HCT116 (cell line): ENCODE measurements around the gene ASGR1. TPM values are rescaled to one million over a fixed set of nuclear protein-coding genes. Genes with fewer than 3 reads are reported as not detected.

Experiments
- ATAC-seq: fragments of 200-7000 bp; cut with Tn5 transposase; 2 replicates; pipeline ENCODE4 v1.9.1; 2020; ENCODE audit warnings: mild to moderate bottlenecking, moderate library complexity
- BruUV-seq: library from RNA; stranded (reverse); fragments of 400-500 nt; replicated peaks from 2 replicates; lab custom pipeline; 2021; lab: Mats Ljungman, UMichigan
- CTCF ChIA-PET: fragments of 300-600 bp; sonication (Branson Sonifier 250); formaldehyde crosslinking; loops from one replicate; lab custom pipeline; 2021; ENCODE audit warnings: antibody characterized with exemption; lab: Charles Lee
- POLR2A ChIA-PET: fragments of 300-600, 350-600 bp; sonication (Branson Sonifier 250); formaldehyde crosslinking; loops from one replicate; lab custom pipeline; 2021; ENCODE audit warnings: antibody characterized with exemption; lab: Charles Lee
- RAD21 ChIA-PET, 2 experiments: fragments of 300-600 bp; sonication (Branson Sonifier 250); formaldehyde crosslinking; loops; one replicate each; lab custom pipeline; 2023; ENCODE audit warnings: low total read pairs in 2 of 2; ENCODE audit not compliant: uncharacterized antibody in 2 of 2, unreplicated experiment in 2 of 2, low non-redundant PET in 1 of 2; lab: Charles Lee
- DNase-seq: peaks from one replicate; pipeline ENCODE4 v3.0.0-alpha.2; 2010; ENCODE audit warnings: low read depth, low spot score
- H2AFZ ChIP-seq: fragments of 200-600 bp; shearing (Covaris generic), sonication (generic); 2 replicates; pipeline ENCODE4 v1.6.1; 2017; ENCODE audit warnings: low read depth, mixed run types, mixed read lengths, antibody characterized with exemption, low read length; ENCODE audit not compliant: poor library complexity, severe bottlenecking
- H3K27ac ChIP-seq: 2 replicates; pipeline ENCODE4 v1.5.1; 2012; ENCODE audit warnings: low read depth, low read length
- H3K27me3 ChIP-seq: fragments of 200-600 bp; sonication (generic); 2 replicates; pipeline ENCODE4 v1.6.1; 2016; ENCODE audit warnings: mixed run types, low read length, mixed read lengths; ENCODE audit not compliant: insufficient read depth
- H3K36me3 ChIP-seq, 2 experiments: fragments of 200-500 bp in 1 of 2; fragments of 200-600 bp in 1 of 2; sonication (Bioruptor generic) in 1 of 2; sonication (generic) in 1 of 2; 2 replicates each; pipeline versions ENCODE4 v1.5.1 to v1.6.1; 2014 to 2016; ENCODE audit warnings: low read length in 2 of 2, inconsistent platforms in 1 of 2, mixed read lengths in 1 of 2, mixed run types in 1 of 2; ENCODE audit not compliant: insufficient read depth in 2 of 2, control insufficient read depth in 1 of 2
- H3K4me1 ChIP-seq, 2 experiments: fragments of 200-600 bp in 1 of 2; sonication (generic) in 1 of 2; 2 replicates each; pipeline versions ENCODE4 v1.5.1 to v1.6.1; 2012 to 2017; ENCODE audit warnings: low read length in 2 of 2, inconsistent platforms in 1 of 2, mild to moderate bottlenecking in 1 of 2, mixed read lengths in 1 of 2, mixed run types in 1 of 2, moderate library complexity in 1 of 2; ENCODE audit not compliant: insufficient read depth in 2 of 2, control insufficient read depth in 1 of 2
- H3K4me2 ChIP-seq: fragments of 200-600 bp; sonication (generic); 2 replicates; pipeline ENCODE4 v1.6.1; 2017; ENCODE audit warnings: mixed run types, low read length, mixed read lengths
- H3K4me3 ChIP-seq, 2 experiments: fragments of 200-600 bp in 1 of 2; sonication (generic) in 1 of 2; replicated peaks in 1 of 2; 2 replicates each; pipeline ENCODE4 v1.5.1; 2011 to 2016; ENCODE audit warnings: low read length in 2 of 2, control low read depth in 1 of 2, low read depth in 1 of 2, mild to moderate bottlenecking in 1 of 2, mixed read lengths in 1 of 2, mixed run types in 1 of 2
- H3K79me2 ChIP-seq: fragments of 200-600 bp; sonication (generic); 2 replicates; pipeline ENCODE4 v1.6.1; 2017; ENCODE audit warnings: mild to moderate bottlenecking, mixed run types, low read length, moderate library complexity, mixed read lengths; ENCODE audit not compliant: insufficient read depth
- H3K9ac ChIP-seq: fragments of 200-600 bp; sonication (generic); 2 replicates; pipeline ENCODE4 v1.6.1; 2016; ENCODE audit warnings: low read length, mixed read lengths
- H3K9me2 ChIP-seq: fragments of 200-600 bp; sonication (generic), shearing (Covaris generic); 2 replicates; pipeline ENCODE4 v1.6.1; 2017; ENCODE audit warnings: mixed run types, mild to moderate bottlenecking, moderate library complexity; ENCODE audit not compliant: insufficient read depth
- H3K9me3 ChIP-seq, 2 experiments: fragments of 200-500 bp in 1 of 2; fragments of 200-600 bp in 1 of 2; sonication (Bioruptor generic) in 1 of 2; sonication (generic) in 1 of 2; 2 replicates each; pipeline ENCODE4 v1.6.1; 2014 to 2017; ENCODE audit warnings: low read length in 2 of 2, mixed read lengths in 2 of 2, inconsistent platforms in 1 of 2, low read depth in 1 of 2, mild to moderate bottlenecking in 1 of 2, mixed run types in 1 of 2, moderate library complexity in 1 of 2; ENCODE audit not compliant: control insufficient read depth in 1 of 2, insufficient read depth in 1 of 2
- H4K20me1 ChIP-seq: fragments of 200-600 bp; sonication (generic), shearing (Covaris generic); 2 replicates; pipeline ENCODE4 v1.6.1; 2017; ENCODE audit warnings: mixed run types, mild to moderate bottlenecking, moderate library complexity; ENCODE audit not compliant: insufficient read depth
- CBX3 ChIP-seq: IDR thresholded peaks from 2 replicates; pipeline ENCODE4 v1.6.1; 2012; ENCODE audit warnings: low read depth
- CEBPB ChIP-seq: IDR thresholded peaks from 2 replicates; pipeline ENCODE4 v1.6.1; 2012; ENCODE audit warnings: low read depth
- ELF1 ChIP-seq: IDR thresholded peaks from 2 replicates; pipeline ENCODE4 v1.6.1; 2012; ENCODE audit warnings: low read depth, borderline replicate concordance
- EZH2 ChIP-seq: fragments of 200-600 bp; sonication (generic); IDR thresholded peaks from 2 replicates; pipeline ENCODE4 v1.6.1; 2017; ENCODE audit warnings: antibody characterized with exemption, mixed run types
- EZH2phosphoT487 ChIP-seq: fragments of 200-600 bp; IDR thresholded peaks from 2 replicates; pipeline ENCODE4 v1.6.1; 2018; ENCODE audit warnings: antibody characterized with exemption, borderline replicate concordance
- JUND ChIP-seq: IDR thresholded peaks from 2 replicates; pipeline ENCODE4 v1.6.1; 2012
- POLR2A ChIP-seq: IDR thresholded peaks from 2 replicates; pipeline ENCODE4 v1.7.0; 2011; ENCODE audit warnings: borderline replicate concordance; ENCODE audit not compliant: insufficient read depth, insufficient read length; ENCODE audit errors: extremely low read depth
- RAD21 ChIP-seq: IDR thresholded peaks from 2 replicates; pipeline ENCODE4 v1.6.1; 2012; ENCODE audit warnings: low read depth, mild to moderate bottlenecking
- SP1 ChIP-seq: IDR thresholded peaks from 2 replicates; pipeline ENCODE4 v1.6.1; 2012; ENCODE audit warnings: low read depth
- SRF ChIP-seq: IDR thresholded peaks from 2 replicates; pipeline ENCODE4 v1.6.1; 2012; ENCODE audit warnings: low read depth
- TCF7L2 ChIP-seq: IDR thresholded peaks from 2 replicates; pipeline ENCODE4 v1.7.0; 2011; ENCODE audit warnings: borderline replicate concordance, inconsistent platforms; ENCODE audit not compliant: insufficient read depth, insufficient read length; ENCODE audit errors: extremely low read depth
- YY1 ChIP-seq: IDR thresholded peaks from 2 replicates; pipeline ENCODE4 v1.6.1; 2011; ENCODE audit warnings: low read length, low read depth, moderate library complexity, mild to moderate bottlenecking; ENCODE audit not compliant: insufficient replicate concordance; ENCODE audit errors: extremely low read depth
- ZFX ChIP-seq: fragments of 450-650 bp; IDR thresholded peaks from 2 replicates; pipeline ENCODE4 v1.6.1; 2017
- intact Hi-C: fragments of 100-400 bp; cut with micrococcal nuclease; formaldehyde crosslinking; loops from 2 replicates; pipeline ENCODE4 v1.10.0; 2022
- total RNA-seq: library from RNA; stranded (reverse); gene quantifications from one replicate; pipeline ENCODE4 v1.2.1, GENCODE V29; 2021; ENCODE audit not compliant: unreplicated experiment

ASGR1 gene
- total RNA-seq, 1 experiment from 2014 or later, result 1.2 TPM

DNA sequence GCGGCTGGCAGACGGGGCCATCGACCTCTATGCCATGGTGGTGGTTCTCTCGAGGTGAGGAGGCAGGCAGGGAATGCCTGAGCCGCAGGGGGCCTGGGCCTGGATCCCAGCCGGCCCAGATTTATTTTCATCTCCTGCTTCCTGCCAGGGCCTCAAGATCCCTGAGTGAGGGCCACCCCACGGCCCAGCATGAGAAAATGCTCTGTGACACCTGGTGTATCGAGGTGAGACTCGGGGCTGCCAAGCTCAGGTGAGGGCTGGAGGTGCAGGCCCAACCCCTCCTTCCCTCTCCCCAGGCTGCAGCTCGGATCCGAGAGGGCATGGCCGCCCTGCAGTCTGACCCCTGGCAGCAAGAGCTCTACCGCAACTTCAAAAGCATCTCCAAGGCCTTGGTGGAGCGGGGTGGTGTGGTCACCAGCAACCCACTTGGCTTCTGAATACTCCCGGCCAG is 45.5 kb upstream of the ASGR1 start:
- H2AFZ ChIP-seq, result no peak overlapping the region
- no peak overlapping the region for H3K4me2 ChIP-seq
- BruUV-seq, result no TSS peak
- no peaks in the 10 kb centered on the region for H3K9me3 ChIP-seq
- POLR2A ChIA-PET, result no interaction called here
- no peak overlapping the region for H3K4me3 ChIP-seq
- 0 out of 2 replicates have a peak overlapping the region, but pooled peaks have one; percentile 32 for H3K27ac ChIP-seq
- DNase-seq, result no peak
- RAD21 ChIA-PET, result interaction anchor here in 1 of 2 experiments (0.6 kb wide), 1 partner anchor 13 kb away, joined by 4 read pairs; no protein-coding TSS in a partner anchor
- TF ChIP-seq JUND (no peak), ZFX (no peak), EZH2 (no peak), EZH2phosphoT487 (no peak), POLR2A (no peak), CBX3 (no peak), RAD21 (no peak), SRF (no peak), SP1 (no peak), CEBPB (no peak), TCF7L2 (no peak), YY1 (no peak)
- no peak for ATAC-seq
- peaks cover 52 to 68% of the 10 kb centered on the region in 2 experiments for H3K36me3 ChIP-seq
- H3K79me2 ChIP-seq, result peaks cover 36% of the 10 kb centered on the region
- H3K9ac ChIP-seq, result no peak overlapping the region
- H4K20me1 ChIP-seq, result no peaks in the 10 kb centered on the region
- H3K27me3 ChIP-seq, result no peaks in the 10 kb centered on the region
- no peaks in the 10 kb centered on the region for H3K9me2 ChIP-seq
- CTCF ChIA-PET, result no interaction called here
- intact Hi-C loops, result no loop called here
- peaks cover 4 to 13% of the 10 kb centered on the region in 2 experiments; a peak in 3 of 4 replicates for H3K4me1 ChIP-seq

DNA sequence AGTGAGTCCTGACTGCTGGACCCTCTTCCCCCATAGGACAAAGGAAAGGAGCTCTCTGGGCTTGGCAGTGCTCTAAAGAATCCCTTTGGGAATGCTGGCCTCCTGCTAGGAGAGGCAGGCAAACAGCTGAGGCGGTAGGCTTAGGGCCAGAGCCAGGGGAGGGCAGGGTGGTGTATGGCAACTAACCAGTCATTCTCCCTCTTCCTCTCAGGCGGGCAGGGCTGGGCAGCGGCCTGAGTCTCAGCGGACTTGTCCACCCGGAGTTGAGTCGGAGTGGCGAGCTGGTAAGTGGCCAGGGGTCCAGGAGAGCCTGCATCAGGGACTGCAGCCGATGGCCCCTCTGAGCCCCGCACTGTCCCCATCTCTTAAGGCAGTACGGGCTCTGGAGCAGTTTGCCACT is 44.9 kb upstream of the ASGR1 start:
- Histone ChIP-seq H3K27me3 (no peaks in the 10 kb centered on the region), H4K20me1 (no peaks in the 10 kb centered on the region), H3K9ac (no peak overlapping the region), H3K4me2 (no peak overlapping the region), H3K4me1 (peaks cover 7 to 19% of the 10 kb centered on the region in 2 experiments; a peak in 3 of 4 replicates), H3K27ac (no peak overlapping the region), H3K9me3 (no peaks in the 10 kb centered on the region), H3K79me2 (peaks cover 30% of the 10 kb centered on the region), H2AFZ (no peak overlapping the region), H3K4me3 (no peak overlapping the region), H3K9me2 (no peaks in the 10 kb centered on the region), H3K36me3 (peaks cover 47 to 62% of the 10 kb centered on the region in 2 experiments)
- ATAC-seq (no peak), DNase-seq (no peak)
- POLR2A ChIA-PET, result interaction anchor here (1.0 kb wide), 1 partner anchor 9 kb away, joined by 5 read pairs; no protein-coding TSS in a partner anchor
- CTCF ChIA-PET, result no interaction called here
- intact Hi-C loops, result no loop called here
- RAD21 ChIA-PET, result no interaction called here
- TF ChIP-seq ELF1, result no peak
- BruUV-seq, result no TSS peak
